ENCODE measurements around the gene CAMK2B.
"Not testable (repeated sequence)": the region's sequence is repeated elsewhere in the genome, so short reads cannot be mapped to it uniquely, and the experiment has no call there.

Gene CAMK2B

DNA sequence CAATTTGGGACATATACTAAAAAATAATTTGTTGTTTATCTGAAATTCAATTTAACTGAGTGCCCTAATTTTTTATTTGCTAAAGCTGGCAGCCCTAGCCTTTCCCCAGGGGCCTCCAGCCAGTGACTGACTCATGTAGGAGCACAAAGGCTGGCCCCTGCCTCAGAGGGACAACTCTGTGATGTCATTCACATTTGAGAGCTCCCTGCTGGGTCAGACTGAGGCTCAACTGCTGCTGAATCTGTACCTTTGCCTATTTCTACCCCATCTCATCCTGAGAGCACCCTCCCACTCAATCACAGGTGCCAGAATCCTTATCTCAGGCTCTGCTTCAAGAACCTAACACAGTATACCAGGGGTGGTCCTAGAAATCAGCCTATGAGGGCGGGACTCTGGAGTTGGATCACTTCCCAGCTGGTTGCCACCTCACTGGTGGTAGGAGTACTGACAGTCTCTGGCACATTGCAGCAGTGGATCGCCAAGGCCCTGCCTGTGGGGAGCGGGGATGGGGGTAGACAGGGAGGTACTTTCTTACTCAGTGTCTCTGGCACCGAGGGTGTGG lies 147.7 kb downstream of the CAMK2B start:
- Histone ChIP-seq H3K18ac (ENCODE audit: low read depth in 1 of 2, low read length in 2 of 2) (no peak overlapping the region), H3K9ac (ENCODE audit: low read length) (no peak overlapping the region), H2BK15ac (ENCODE audit: low read depth, poor library complexity, severe bottlenecking) (no peak overlapping the region), H4K8ac (ENCODE audit: low read length) (no peak overlapping the region), H3K14ac (ENCODE audit: low read length in 2 of 2) (no peak overlapping the region), H3K27me3 (ENCODE audit: control insufficient read depth in 1 of 2, insufficient read depth in 1 of 2, low read length in 2 of 2) (peaks cover 0 to 30% of the 10 kb centered on the region in 2 experiments), H2BK12ac (ENCODE audit: low read length in 2 of 2) (no peak overlapping the region), H2AFZ (ENCODE audit: low read depth, low read length) (peak overlapping the region; percentile 0), H2BK120ac (ENCODE audit: low read depth, low read length) (no peak overlapping the region), H3K4ac (ENCODE audit: low read depth in 1 of 2, low read length in 2 of 2) (no peak overlapping the region), H3K9me3 (ENCODE audit: control insufficient read depth, low read length) (peaks cover 10% of the 10 kb centered on the region), H3K27ac (ENCODE audit: low read length, poor library complexity, severe bottlenecking) (no peak overlapping the region), H3K36me3 (ENCODE audit: control insufficient read depth in 1 of 2, insufficient read depth in 2 of 2, low read depth in 1 of 2, low read length in 2 of 2) (no peaks in the 10 kb centered on the region), H3K4me2 (ENCODE audit: low read length, poor library complexity, severe bottlenecking) (no peak overlapping the region), H2AK5ac (ENCODE audit: low read length, severe bottlenecking) (peak overlapping the region; percentile 30), H2BK5ac (ENCODE audit: low read depth, low read length, poor library complexity, severe bottlenecking) (no peak overlapping the region), H3K79me1 (replicated peaks; ENCODE audit: low read length, poor library complexity, severe bottlenecking) (no peaks in the 10 kb centered on the region), H3K4me3 (ENCODE audit: insufficient read depth in 1 of 2, low read depth in 1 of 2, low read length in 2 of 2) (no peak overlapping the region), H4K91ac (ENCODE audit: low read length) (no peak overlapping the region), H3K23ac (ENCODE audit: low read length in 2 of 2) (no peak overlapping the region), H3K4me1 (ENCODE audit: control insufficient read depth, insufficient read depth, low read depth, low read length) (peaks cover 16% of the 10 kb centered on the region)
- DNase-seq, result peak; percentile 26
- WGBS, result 89% methylated on average over 4 of the region's 4 CpGs

DNA sequence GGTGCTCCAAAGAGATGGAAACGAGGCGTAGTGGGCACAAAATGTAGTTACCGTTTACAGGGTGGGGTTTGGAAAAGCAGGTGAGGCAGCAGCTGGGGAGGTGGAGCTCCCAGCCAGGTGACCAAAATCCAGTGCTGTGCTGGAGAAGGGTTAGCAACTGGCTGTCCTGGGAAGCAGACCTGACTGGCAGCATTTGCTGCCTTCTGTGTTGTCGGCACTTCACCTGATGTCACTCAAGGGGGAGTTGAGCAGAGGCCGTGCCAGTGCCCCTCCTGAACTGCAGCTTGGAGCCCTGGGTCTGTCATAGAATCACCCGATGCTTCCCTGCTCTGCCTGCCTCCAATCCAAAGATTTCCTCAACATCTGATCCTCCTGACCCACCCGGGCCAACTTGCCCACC lies 148.9 kb downstream of the CAMK2B start:
- Histone ChIP-seq H2BK12ac (ENCODE audit: low read length in 2 of 2) (no peak overlapping the region), H3K4ac (ENCODE audit: low read depth in 1 of 2, low read length in 2 of 2) (no peak overlapping the region), H4K8ac (ENCODE audit: low read length) (no peak overlapping the region), H4K91ac (ENCODE audit: low read length) (no peak overlapping the region), H3K27ac (ENCODE audit: low read length, poor library complexity, severe bottlenecking) (no peak overlapping the region), H2BK15ac (ENCODE audit: low read depth, poor library complexity, severe bottlenecking) (no peak overlapping the region), H2BK120ac (ENCODE audit: low read depth, low read length) (no peak overlapping the region), H2BK5ac (ENCODE audit: low read depth, low read length, poor library complexity, severe bottlenecking) (no peak overlapping the region), H3K18ac (ENCODE audit: low read depth in 1 of 2, low read length in 2 of 2) (no peak overlapping the region), H2AFZ (ENCODE audit: low read depth, low read length) (no peak overlapping the region), H3K9me3 (ENCODE audit: control insufficient read depth, low read length) (no peaks in the 10 kb centered on the region), H3K9ac (ENCODE audit: low read length) (no peak overlapping the region), H3K27me3 (ENCODE audit: control insufficient read depth in 1 of 2, insufficient read depth in 1 of 2, low read length in 2 of 2) (peaks cover 0 to 30% of the 10 kb centered on the region in 2 experiments), H3K36me3 (ENCODE audit: control insufficient read depth in 1 of 2, insufficient read depth in 2 of 2, low read depth in 1 of 2, low read length in 2 of 2) (no peaks in the 10 kb centered on the region), H3K14ac (ENCODE audit: low read length in 2 of 2) (no peak overlapping the region), H2AK5ac (ENCODE audit: low read length, severe bottlenecking) (peak overlapping the region; percentile 67), H3K23ac (ENCODE audit: low read length in 2 of 2) (no peak overlapping the region), H3K4me1 (ENCODE audit: control insufficient read depth, insufficient read depth, low read depth, low read length) (peaks cover 18% of the 10 kb centered on the region), H3K4me3 (ENCODE audit: insufficient read depth in 1 of 2, low read depth in 1 of 2, low read length in 2 of 2) (no peak overlapping the region), H3K4me2 (ENCODE audit: low read length, poor library complexity, severe bottlenecking) (no peak overlapping the region), H3K79me1 (replicated peaks; ENCODE audit: low read length, poor library complexity, severe bottlenecking) (no peaks in the 10 kb centered on the region)
- 60% methylated on average over 7 of the region's 7 CpGs for WGBS
- no peak for DNase-seq

DNA sequence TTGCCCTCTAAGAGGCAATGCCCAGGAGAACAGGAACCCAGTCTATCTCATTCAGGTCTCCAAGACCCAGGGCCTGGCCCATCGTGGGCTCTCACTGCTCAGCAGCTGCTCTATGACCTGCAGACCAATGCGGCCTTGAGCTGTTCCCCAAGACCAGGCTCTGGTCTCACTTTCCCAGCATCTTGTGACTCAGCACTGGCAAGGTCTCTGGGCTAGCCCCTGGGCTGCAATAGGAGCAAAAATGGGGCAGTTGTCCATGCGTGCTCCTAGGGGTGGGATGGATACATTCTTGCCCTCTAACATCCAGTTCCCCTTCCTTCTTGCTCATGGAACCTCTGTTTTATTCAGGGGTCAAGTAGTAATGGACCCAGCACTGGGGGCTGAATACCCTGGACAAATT lies 149.7 kb downstream of the CAMK2B start:
- no peak overlapping the region for H2AK5ac ChIP-seq (ENCODE audit: low read length, severe bottlenecking)
- 78% methylated on average over 3 of the region's 3 CpGs for WGBS
- no peak overlapping the region for H3K27ac ChIP-seq (ENCODE audit: low read length, poor library complexity, severe bottlenecking)
- H3K14ac ChIP-seq (ENCODE audit: low read length in 2 of 2), result no peak overlapping the region
- H4K8ac ChIP-seq (ENCODE audit: low read length), result no peak overlapping the region
- no peak overlapping the region for H2BK12ac ChIP-seq (ENCODE audit: low read length in 2 of 2)
- H3K4me1 ChIP-seq (ENCODE audit: control insufficient read depth, insufficient read depth, low read depth, low read length), result peaks cover 18% of the 10 kb centered on the region
- no peak overlapping the region for H2BK15ac ChIP-seq (ENCODE audit: low read depth, poor library complexity, severe bottlenecking)
- H2BK120ac ChIP-seq (ENCODE audit: low read depth, low read length), result no peak overlapping the region
- H3K27me3 ChIP-seq (ENCODE audit: control insufficient read depth in 1 of 2, insufficient read depth in 1 of 2, low read length in 2 of 2), result peaks cover 0 to 30% of the 10 kb centered on the region in 2 experiments
- no peak overlapping the region for H3K4me2 ChIP-seq (ENCODE audit: low read length, poor library complexity, severe bottlenecking)
- H3K18ac ChIP-seq (ENCODE audit: low read depth in 1 of 2, low read length in 2 of 2), result no peak overlapping the region
- H3K9me3 ChIP-seq (ENCODE audit: control insufficient read depth, low read length), result no peaks in the 10 kb centered on the region
- H3K4ac ChIP-seq (ENCODE audit: low read depth in 1 of 2, low read length in 2 of 2), result no peak overlapping the region
- no peak overlapping the region for H2BK5ac ChIP-seq (ENCODE audit: low read depth, low read length, poor library complexity, severe bottlenecking)
- H2AFZ ChIP-seq (ENCODE audit: low read depth, low read length), result no peak overlapping the region
- no peaks in the 10 kb centered on the region for H3K79me1 ChIP-seq (replicated peaks; ENCODE audit: low read length, poor library complexity, severe bottlenecking)
- no peak overlapping the region for H4K91ac ChIP-seq (ENCODE audit: low read length)
- no peak for DNase-seq
- no peak overlapping the region for H3K9ac ChIP-seq (ENCODE audit: low read length)
- no peaks in the 10 kb centered on the region for H3K36me3 ChIP-seq (ENCODE audit: control insufficient read depth in 1 of 2, insufficient read depth in 2 of 2, low read depth in 1 of 2, low read length in 2 of 2)
- H3K23ac ChIP-seq (ENCODE audit: low read length in 2 of 2), result no peak overlapping the region
- H3K4me3 ChIP-seq (ENCODE audit: insufficient read depth in 1 of 2, low read depth in 1 of 2, low read length in 2 of 2), result no peak overlapping the region

DNA sequence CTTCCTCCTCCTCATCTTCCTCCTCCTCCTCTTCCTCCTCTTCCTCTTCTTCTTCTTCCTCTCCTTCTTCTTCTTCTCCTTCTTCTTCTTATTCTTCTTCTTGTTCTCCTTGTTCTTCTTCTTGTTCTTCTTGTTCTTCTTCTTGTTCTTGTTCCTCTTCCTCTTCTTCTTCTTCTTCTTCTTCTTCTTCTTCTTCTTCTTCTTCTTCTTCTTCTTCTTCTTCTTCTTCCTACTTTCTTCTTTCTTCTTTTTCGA lies 150.8 kb downstream of the CAMK2B start:
- H2BK15ac ChIP-seq (ENCODE audit: low read depth, poor library complexity, severe bottlenecking); H2BK12ac ChIP-seq (ENCODE audit: low read length in 2 of 2); H3K4ac ChIP-seq (ENCODE audit: low read depth in 1 of 2, low read length in 2 of 2); H3K79me1 ChIP-seq (replicated peaks; ENCODE audit: low read length, poor library complexity, severe bottlenecking); H3K36me3 ChIP-seq (ENCODE audit: control insufficient read depth in 1 of 2, insufficient read depth in 2 of 2, low read depth in 1 of 2, low read length in 2 of 2); H4K8ac ChIP-seq (ENCODE audit: low read length); H2AK5ac ChIP-seq (ENCODE audit: low read length, severe bottlenecking); H2AFZ ChIP-seq (ENCODE audit: low read depth, low read length); H2BK5ac ChIP-seq (ENCODE audit: low read depth, low read length, poor library complexity, severe bottlenecking); DNase-seq; H3K9ac ChIP-seq (ENCODE audit: low read length); H3K23ac ChIP-seq (ENCODE audit: low read length in 2 of 2); H3K27ac ChIP-seq (ENCODE audit: low read length, poor library complexity, severe bottlenecking); H4K91ac ChIP-seq (ENCODE audit: low read length); H3K4me2 ChIP-seq (ENCODE audit: low read length, poor library complexity, severe bottlenecking); H3K18ac ChIP-seq (ENCODE audit: low read depth in 1 of 2, low read length in 2 of 2); H2BK120ac ChIP-seq (ENCODE audit: low read depth, low read length); H3K14ac ChIP-seq (ENCODE audit: low read length in 2 of 2); H3K4me3 ChIP-seq (ENCODE audit: insufficient read depth in 1 of 2, low read depth in 1 of 2, low read length in 2 of 2); H3K9me3 ChIP-seq (ENCODE audit: control insufficient read depth, low read length): not testable (repeated sequence)
- WGBS, result 44% methylated on average over 1 of the region's 1 CpG
- H3K4me1 ChIP-seq (ENCODE audit: control insufficient read depth, insufficient read depth, low read depth, low read length), result peaks cover 18% of the 10 kb centered on the region
- H3K27me3 ChIP-seq (ENCODE audit: control insufficient read depth in 1 of 2, insufficient read depth in 1 of 2, low read length in 2 of 2), result peaks cover 0 to 30% of the 10 kb centered on the region in 2 experiments
